HEK293T (cell line): Measurements from ENCODE around the gene MAPK13.

ENCODE experiments used
- CTCF ChIA-PET: fragments of 350-600 bp; formaldehyde crosslinking; extraction: SDS; loops from one replicate; lab custom pipeline; 2021; ENCODE audit warnings: antibody characterized with exemption, inconsistent platforms; lab: Yijun Ruan, JAX
- POLR2A ChIA-PET: fragments of 350-600 bp; formaldehyde crosslinking; extraction: SDS; loops from one replicate; lab custom pipeline; 2020; ENCODE audit warnings: antibody characterized with exemption, inconsistent platforms; lab: Yijun Ruan, JAX
- DNase-seq: peaks from one replicate; pipeline ENCODE4 v3.0.0; 2012; ENCODE audit warnings: mixed read lengths; ENCODE audit errors: extremely low spot score
- ARNT ChIP-seq: fragments of 450-650 bp; IDR thresholded peaks from 2 replicates; pipeline ENCODE4 v1.6.1; 2017; ENCODE audit warnings: mild to moderate bottlenecking
- BHLHE40 ChIP-seq: fragments of 450-650 bp; IDR thresholded peaks from 2 replicates; pipeline ENCODE4 v1.6.1; 2016; ENCODE audit warnings: mild to moderate bottlenecking, moderate library complexity, borderline replicate concordance
- CTBP1 ChIP-seq: fragments of 450-650 bp; IDR thresholded peaks from 2 replicates; pipeline ENCODE4 v1.6.1; 2016; ENCODE audit warnings: borderline replicate concordance
- ELF4 ChIP-seq: fragments of 450-650 bp; IDR thresholded peaks from 2 replicates; pipeline ENCODE4 v1.6.1; 2017; ENCODE audit warnings: antibody characterized with exemption
- FOXA1 ChIP-seq: fragments of 450-650 bp; IDR thresholded peaks from 2 replicates; pipeline ENCODE4 v1.6.1; 2016; ENCODE audit warnings: mild to moderate bottlenecking
- FOXK2 ChIP-seq: fragments of 450-650 bp; IDR thresholded peaks from 2 replicates; pipeline ENCODE4 v1.6.1; 2016; ENCODE audit warnings: mild to moderate bottlenecking
- FOXM1 ChIP-seq: fragments of 450-650 bp; IDR thresholded peaks from 2 replicates; pipeline ENCODE4 v1.6.1; 2017; ENCODE audit warnings: mild to moderate bottlenecking, borderline replicate concordance
- HDGF ChIP-seq: fragments of 450-650 bp; IDR thresholded peaks from 2 replicates; pipeline ENCODE4 v1.6.1; 2017; ENCODE audit warnings: antibody characterized with exemption, borderline replicate concordance
- L3MBTL2 ChIP-seq: fragments of 450-650 bp; conservative IDR thresholded peaks from 2 replicates; pipeline ENCODE4 v1.6.1; 2016; ENCODE audit warnings: mild to moderate bottlenecking
- LEF1 ChIP-seq: fragments of 450-650 bp; IDR thresholded peaks from 2 replicates; pipeline ENCODE4 v1.6.1; 2017; ENCODE audit warnings: mild to moderate bottlenecking, borderline replicate concordance
- NFRKB ChIP-seq: fragments of 450-650 bp; IDR thresholded peaks from 2 replicates; pipeline ENCODE4 v1.6.1; 2016; ENCODE audit warnings: mild to moderate bottlenecking, moderate library complexity
- SP1 ChIP-seq: fragments of 450-650 bp; IDR thresholded peaks from 2 replicates; pipeline ENCODE4 v1.6.1; 2017
- SUZ12 ChIP-seq: fragments of 450-650 bp; IDR thresholded peaks from 2 replicates; pipeline ENCODE4 v1.6.1; 2016; ENCODE audit warnings: mild to moderate bottlenecking
- TARDBP ChIP-seq: fragments of 450-650 bp; IDR thresholded peaks from 2 replicates; pipeline ENCODE4 v1.6.1; 2016
- ZNF384 ChIP-seq: fragments of 450-650 bp; IDR thresholded peaks from 2 replicates; pipeline ENCODE4 v1.6.1; 2016
- TF ChIP-seq, protein P1 (sequence below): fragments of 450-650 bp; IDR thresholded peaks from 2 replicates; pipeline ENCODE4 v1.6.1; 2016

MAPK13 gene

DNA sequence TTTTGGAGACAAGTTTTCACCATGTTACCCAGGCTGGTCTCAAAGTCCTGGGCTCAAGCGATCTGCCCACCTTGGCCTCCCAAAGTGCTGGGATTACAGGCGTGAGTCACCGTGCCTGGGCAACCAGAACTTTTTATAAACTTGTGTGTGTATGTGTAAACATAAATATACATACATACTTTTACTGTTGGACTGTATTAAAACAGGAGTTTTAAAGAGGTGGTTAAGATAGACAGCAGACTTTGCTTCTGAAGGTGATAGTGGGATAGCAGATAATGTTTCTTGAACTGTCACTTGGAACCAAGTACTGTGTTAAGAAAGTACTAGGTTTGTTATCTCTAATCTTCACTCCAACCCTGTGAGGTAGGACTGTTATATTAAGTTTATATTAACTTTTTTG, 28.6 kb upstream of the MAPK13 start:
- ChIA-PET POLR2A (no interaction called here), CTCF (no interaction called here)
- TF ChIP-seq CTBP1 (no peak), LEF1 (no peak), SUZ12 (no peak), ZNF384 (no peak), FOXM1 (no peak), FOXA1 (no peak), NFRKB (no peak), SP1 (no peak), FOXK2 (no peak), L3MBTL2 (no peak), HDGF (no peak), TARDBP (no peak), ARNT (no peak), ELF4 (no peak), BHLHE40 (no peak)
- TF ChIP-seq, protein P1, sequence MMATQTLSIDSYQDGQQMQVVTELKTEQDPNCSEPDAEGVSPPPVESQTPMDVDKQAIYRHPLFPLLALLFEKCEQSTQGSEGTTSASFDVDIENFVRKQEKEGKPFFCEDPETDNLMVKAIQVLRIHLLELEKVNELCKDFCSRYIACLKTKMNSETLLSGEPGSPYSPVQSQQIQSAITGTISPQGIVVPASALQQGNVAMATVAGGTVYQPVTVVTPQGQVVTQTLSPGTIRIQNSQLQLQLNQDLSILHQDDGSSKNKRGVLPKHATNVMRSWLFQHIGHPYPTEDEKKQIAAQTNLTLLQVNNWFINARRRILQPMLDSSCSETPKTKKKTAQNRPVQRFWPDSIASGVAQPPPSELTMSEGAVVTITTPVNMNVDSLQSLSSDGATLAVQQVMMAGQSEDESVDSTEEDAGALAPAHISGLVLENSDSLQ, result no peak
- DNase-seq, result no peak

DNA sequence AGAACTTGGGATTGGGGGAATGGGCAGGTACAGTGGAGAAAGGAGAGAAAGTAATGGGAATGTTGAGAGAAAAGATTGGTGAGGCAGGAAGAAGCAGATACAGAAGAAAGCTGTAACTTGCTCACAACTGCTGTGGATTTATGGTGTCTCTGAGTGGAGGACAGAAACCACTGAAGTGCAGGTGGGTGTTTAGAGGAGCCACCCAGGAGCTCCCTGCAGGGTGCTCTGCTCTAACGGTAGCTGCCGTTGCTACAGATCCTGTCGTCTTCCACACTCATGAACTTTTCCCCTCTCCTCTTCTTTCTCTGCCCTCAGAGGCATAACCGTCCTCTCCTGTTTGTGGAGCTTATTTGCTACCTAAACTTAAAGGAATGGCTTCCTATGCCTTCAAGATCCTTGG, 27.5 kb upstream of the MAPK13 start:
- CTCF ChIA-PET, result interaction anchor here (1.2 kb wide), 1 partner anchor 8 kb away, joined by 6 read pairs; no protein-coding TSS in a partner anchor
- TF ChIP-seq SUZ12 (no peak), HDGF (no peak), BHLHE40 (no peak), FOXA1 (no peak), FOXM1 (no peak)
- no peak for DNase-seq
- POLR2A ChIA-PET, result no interaction called here

DNA sequence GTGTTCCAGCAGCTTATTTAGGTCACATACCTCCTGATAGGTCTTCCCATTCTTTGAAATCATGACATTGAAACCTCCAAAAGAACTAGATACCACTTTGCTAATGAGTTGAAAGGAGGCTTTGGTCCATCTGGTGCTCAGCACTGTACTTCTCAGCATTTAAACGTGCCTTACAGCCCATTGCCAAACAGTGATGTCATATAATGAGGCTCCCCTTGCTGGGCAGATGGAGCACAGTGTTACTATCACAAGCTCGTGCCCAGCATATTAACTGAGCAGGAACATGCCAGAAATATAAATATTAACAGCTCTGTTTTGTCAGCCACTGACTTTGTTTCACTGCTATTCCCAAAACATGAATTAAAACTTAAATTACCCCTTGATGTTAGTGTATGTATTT, 25.5 kb upstream of the MAPK13 start:
- DNase-seq, result no peak
- TF ChIP-seq CTBP1 (no peak), SP1 (no peak), BHLHE40 (no peak), ZNF384 (no peak), ELF4 (no peak), ARNT (no peak), FOXA1 (no peak), HDGF (no peak), TARDBP (no peak), SUZ12 (no peak), LEF1 (no peak), NFRKB (no peak), FOXM1 (no peak), FOXK2 (no peak), L3MBTL2 (no peak)
- TF ChIP-seq, protein P1, result no peak
- CTCF ChIA-PET, result no interaction called here
- POLR2A ChIA-PET, result interaction anchor here (1.2 kb wide), 1 partner anchor 77 kb away, joined by 4 read pairs; the partner anchor contains the start of gene MAPK14

DNA sequence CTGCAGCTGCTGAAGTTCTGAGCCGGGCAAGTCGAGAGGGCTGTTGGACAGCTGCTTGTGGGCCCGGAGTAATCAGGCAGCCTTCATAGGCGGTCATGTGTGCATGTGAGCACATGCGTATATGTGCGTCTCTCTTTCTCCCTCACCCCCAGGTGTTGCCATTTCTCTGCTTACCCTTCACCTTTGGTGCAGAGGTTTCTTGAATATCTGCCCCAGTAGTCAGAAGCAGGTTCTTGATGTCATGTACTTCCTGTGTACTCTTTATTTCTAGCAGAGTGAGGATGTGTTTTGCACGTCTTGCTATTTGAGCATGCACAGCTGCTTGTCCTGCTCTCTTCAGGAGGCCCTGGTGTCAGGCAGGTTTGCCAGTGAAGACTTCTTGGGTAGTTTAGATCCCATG, 21.2 kb upstream of the MAPK13 start:
- DNase-seq, result no peak
- ChIA-PET CTCF (no interaction called here), POLR2A (no interaction called here)
- TF ChIP-seq SP1 (no peak), ZNF384 (no peak)

DNA sequence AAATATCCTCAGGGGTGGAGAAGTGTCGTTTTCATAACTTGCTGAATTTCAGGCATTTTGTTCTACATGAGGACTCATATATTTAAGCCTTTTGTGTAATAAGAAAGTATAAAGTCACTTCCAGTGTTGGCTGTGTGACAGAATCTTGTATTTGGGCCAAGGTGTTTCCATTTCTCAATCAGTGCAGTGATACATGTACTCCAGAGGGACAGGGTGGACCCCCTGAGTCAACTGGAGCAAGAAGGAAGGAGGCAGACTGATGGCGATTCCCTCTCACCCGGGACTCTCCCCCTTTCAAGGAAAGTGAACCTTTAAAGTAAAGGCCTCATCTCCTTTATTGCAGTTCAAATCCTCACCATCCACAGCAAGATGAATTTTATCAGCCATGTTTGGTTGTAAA, 20.3 kb upstream of the MAPK13 start:
- no peak for DNase-seq
- ChIA-PET CTCF (no interaction called here), POLR2A (no interaction called here)
- TF ChIP-seq BHLHE40 (no peak), CTBP1 (no peak), FOXA1 (no peak), SP1 (no peak), TARDBP (no peak), FOXM1 (no peak), FOXK2 (no peak), HDGF (no peak), ARNT (no peak), ZNF384 (no peak), ELF4 (no peak), SUZ12 (no peak), NFRKB (no peak), LEF1 (no peak)
- TF ChIP-seq, protein P1, result no peak

DNA sequence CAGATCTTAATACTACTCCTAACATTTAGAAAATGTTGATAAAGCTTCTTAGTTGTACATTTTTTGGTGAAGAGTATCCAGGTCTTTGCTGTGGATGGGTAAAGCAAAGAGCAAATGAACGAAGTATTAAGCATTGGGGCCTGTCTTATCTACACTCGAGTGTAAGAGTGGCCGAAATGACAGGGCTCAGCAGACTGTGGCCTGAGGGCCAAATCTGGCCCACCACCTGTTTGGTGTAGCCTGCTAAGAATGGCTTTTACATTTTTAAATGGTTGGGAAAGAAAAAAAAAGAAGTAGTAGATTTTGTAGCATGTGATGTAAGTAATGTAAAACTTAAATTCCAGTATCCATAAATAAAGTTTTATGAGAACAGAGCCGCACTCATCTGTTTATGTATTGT, 19.4 kb upstream of the MAPK13 start:
- TF ChIP-seq FOXK2, result no peak
- TF ChIP-seq SUZ12, result no peak
- no peak for TF ChIP-seq BHLHE40
- no peak for TF ChIP-seq TARDBP
- TF ChIP-seq, protein P1, result no peak
- TF ChIP-seq NFRKB, result no peak
- TF ChIP-seq LEF1, result no peak
- no peak for TF ChIP-seq ZNF384
- no peak for TF ChIP-seq FOXM1
- no peak for TF ChIP-seq ELF4
- no peak for TF ChIP-seq FOXA1
- CTCF ChIA-PET, result interaction anchor here (0.9 kb wide), 1 partner anchor 13 kb away, joined by 3 read pairs; no protein-coding TSS in a partner anchor
- DNase-seq, result no peak
- POLR2A ChIA-PET, result no interaction called here
